H1 (cell line): ENCODE results near the gene P2RX2. TPM values are rescaled to one million over a fixed set of nuclear protein-coding genes. Genes with fewer than 3 reads are reported as not detected.

Experiments used
- CTCF ChIA-PET: fragments of 300-600 bp; sonication (Branson Sonifier 250); formaldehyde crosslinking; loops from one replicate; lab custom pipeline; 2021; ENCODE audit not compliant: partially characterized antibody; lab: Charles Lee
- POLR2A ChIA-PET: fragments of 300-600 bp; sonication (Branson Sonifier 250); formaldehyde crosslinking; loops from one replicate; lab custom pipeline; 2021; ENCODE audit warnings: inconsistent platforms; ENCODE audit not compliant: partially characterized antibody; lab: Charles Lee
- DNase-seq, 2 experiments: peaks; one replicate each; pipeline versions ENCODE4 v3.0.0 to v3.0.0-alpha.2; 2010 to 2022; ENCODE audit warnings: low spot score in 2 of 2, low read depth in 1 of 2, mixed read lengths in 1 of 2
- FAIRE-seq: peaks from 2 replicates; lab custom pipeline; 2011; peaks lifted over from hg19 to GRCh38; lab: Jason Lieb, UNC
- H2AFZ ChIP-seq: 2 replicates; pipeline ENCODE4 v1.8.1; 2012; ENCODE audit warnings: low read length, inconsistent platforms
- H2AK5ac ChIP-seq: 2 replicates; pipeline ENCODE4 v1.6.1; 2013; ENCODE audit warnings: low read depth, low read length
- H2BK120ac ChIP-seq: replicated peaks from 2 replicates; pipeline ENCODE3; 2013; ENCODE audit warnings: low read depth, low read length, inconsistent platforms
- H2BK12ac ChIP-seq: 2 replicates; pipeline ENCODE4 v1.6.1; 2013; ENCODE audit warnings: low read depth, low read length
- H2BK15ac ChIP-seq: 2 replicates; pipeline ENCODE4 v1.6.1; 2013; ENCODE audit warnings: low read length
- H2BK20ac ChIP-seq: 2 replicates; pipeline ENCODE4 v1.6.1; 2013; ENCODE audit warnings: low read length
- H2BK5ac ChIP-seq: 2 replicates; pipeline ENCODE4 v1.6.1; 2013; ENCODE audit warnings: low read depth, low read length
- H3K14ac ChIP-seq: 2 replicates; pipeline ENCODE4 v1.6.1; 2013; ENCODE audit warnings: inconsistent platforms; ENCODE audit not compliant: insufficient read length
- H3K18ac ChIP-seq: 2 replicates; pipeline ENCODE4 v1.6.1; 2013; ENCODE audit warnings: low read length; ENCODE audit errors: extremely low read depth
- H3K23ac ChIP-seq: 2 replicates; pipeline ENCODE4 v1.6.1; 2013; ENCODE audit warnings: inconsistent platforms; ENCODE audit not compliant: insufficient read length
- H3K23me2 ChIP-seq: 2 replicates; pipeline ENCODE4 v1.6.1; 2013; ENCODE audit warnings: low read depth, low read length
- H3K27ac ChIP-seq: 2 replicates; pipeline ENCODE4 v1.6.1; 2011; ENCODE audit warnings: low read depth, low read length, inconsistent platforms
- H3K27me3 ChIP-seq, 4 experiments: replicated peaks in 1 of 4; 1 replicate in 1 of 4; 2 replicates in 3 of 4; pipeline versions ENCODE4 v1.6.1 to v1.8.1; 2011 to 2013; ENCODE audit warnings: low read length in 3 of 4, mild to moderate bottlenecking in 3 of 4, inconsistent platforms in 2 of 4, mixed read lengths in 2 of 4, moderate library complexity in 1 of 4; ENCODE audit not compliant: control insufficient read depth in 3 of 4, insufficient read depth in 3 of 4; ENCODE audit errors: extremely low read depth in 1 of 4
- H3K36me3 ChIP-seq, 4 experiments: 2 replicates each; pipeline versions ENCODE4 v1.6.1 to v1.8.1; 2011 to 2013; ENCODE audit warnings: mild to moderate bottlenecking in 4 of 4, low read length in 3 of 4, moderate library complexity in 2 of 4, control low read depth in 1 of 4, inconsistent platforms in 1 of 4; ENCODE audit not compliant: insufficient read depth in 4 of 4, control insufficient read depth in 2 of 4
- H3K4ac ChIP-seq: replicated peaks from 2 replicates; pipeline ENCODE3; 2013; ENCODE audit warnings: low read length, low read depth, mixed read lengths, inconsistent platforms; ENCODE audit not compliant: insufficient read length
- H3K4me1 ChIP-seq, 4 experiments: replicated peaks in 1 of 4; 1 replicate in 1 of 4; 2 replicates in 3 of 4; pipeline versions ENCODE4 v1.6.1 to v1.8.1; 2011 to 2013; ENCODE audit warnings: low read length in 3 of 4, inconsistent platforms in 2 of 4, mixed read lengths in 1 of 4; ENCODE audit not compliant: insufficient read depth in 4 of 4, control insufficient read depth in 3 of 4
- H3K4me2 ChIP-seq, 2 experiments: 2 replicates each; pipeline versions ENCODE4 v1.6.1 to v1.8.1; 2011 to 2013; ENCODE audit warnings: low read depth in 2 of 2, low read length in 2 of 2, control low read depth in 1 of 2, inconsistent platforms in 1 of 2, mild to moderate bottlenecking in 1 of 2; ENCODE audit not compliant: insufficient read depth in 1 of 2
- H3K4me3 ChIP-seq, 4 experiments: fragments of 200-600, 300-600 bp in 1 of 4; sonication (generic), shearing (Covaris generic), sonication (Bioruptor Twin) in 1 of 4; 2 replicates each; pipeline versions ENCODE4 v1.5.1 to v1.8.1; 2011 to 2016; ENCODE audit warnings: low read length in 4 of 4, low read depth in 3 of 4, control low read depth in 2 of 4, inconsistent platforms in 2 of 4, mild to moderate bottlenecking in 2 of 4, mixed read lengths in 1 of 4, moderate library complexity in 1 of 4; ENCODE audit not compliant: insufficient read depth in 2 of 4; ENCODE audit errors: extremely low read depth in 1 of 4
- H3K56ac ChIP-seq: replicated peaks from 2 replicates; pipeline ENCODE3; 2013; ENCODE audit warnings: low read depth, mild to moderate bottlenecking, mixed read lengths, low read length, inconsistent platforms; ENCODE audit not compliant: insufficient read length
- H3K79me1 ChIP-seq: 2 replicates; pipeline ENCODE4 v1.6.1; 2013; ENCODE audit warnings: low read depth, low read length, control low read depth
- H3K79me2 ChIP-seq, 2 experiments: 2 replicates each; pipeline versions ENCODE4 v1.6.1 to v1.8.1; 2012 to 2013; ENCODE audit warnings: low read length in 2 of 2, mild to moderate bottlenecking in 2 of 2, inconsistent platforms in 1 of 2; ENCODE audit not compliant: insufficient read depth in 2 of 2, control insufficient read depth in 1 of 2
- H3K9ac ChIP-seq, 4 experiments: replicated peaks in 1 of 4; 1 replicate in 1 of 4; 2 replicates in 3 of 4; pipeline versions ENCODE4 v1.6.1 to v1.8.1; 2011 to 2013; ENCODE audit warnings: low read depth in 3 of 4, low read length in 3 of 4, control low read depth in 2 of 4, mild to moderate bottlenecking in 2 of 4, moderate library complexity in 2 of 4, inconsistent platforms in 1 of 4; ENCODE audit errors: extremely low read depth in 1 of 4
- H3K9me3 ChIP-seq, 2 experiments: 2 replicates each; pipeline versions ENCODE4 v1.6.1 to v1.8.1; 2012 to 2013; ENCODE audit warnings: mild to moderate bottlenecking in 2 of 2, moderate library complexity in 2 of 2, control low read depth in 1 of 2, inconsistent platforms in 1 of 2, low read depth in 1 of 2, low read length in 1 of 2, mixed read lengths in 1 of 2; ENCODE audit not compliant: insufficient read depth in 2 of 2
- H4K20me1 ChIP-seq, 2 experiments: replicated peaks in 1 of 2; 2 replicates each; pipeline versions ENCODE3 to v1.8.1; 2011 to 2013; ENCODE audit warnings: inconsistent platforms in 2 of 2, low read length in 2 of 2, mild to moderate bottlenecking in 1 of 2; ENCODE audit not compliant: insufficient read depth in 2 of 2, control insufficient read depth in 1 of 2
- H4K5ac ChIP-seq: 2 replicates; pipeline ENCODE4 v1.6.1; 2013; ENCODE audit warnings: low read length, low read depth, mixed read lengths, inconsistent platforms; ENCODE audit not compliant: insufficient read length
- H4K8ac ChIP-seq: 2 replicates; pipeline ENCODE4 v1.8.0; 2013; ENCODE audit warnings: mild to moderate bottlenecking, moderate library complexity, low read length, inconsistent platforms; ENCODE audit not compliant: insufficient read depth; ENCODE audit errors: extremely low read depth
- H4K91ac ChIP-seq: replicated peaks from 2 replicates; pipeline ENCODE3; 2013; ENCODE audit warnings: low read length, mixed read lengths, inconsistent platforms; ENCODE audit not compliant: insufficient read length
- HDAC2 ChIP-seq, 2 experiments: fragments of 300-600 bp in 1 of 2; sonication (generic) in 1 of 2; IDR thresholded peaks; 2 replicates each; pipeline ENCODE4 v1.6.1; 2011 to 2012; ENCODE audit warnings: low read depth in 2 of 2, low read length in 2 of 2, mild to moderate bottlenecking in 2 of 2, moderate library complexity in 2 of 2, borderline replicate concordance in 1 of 2, inconsistent platforms in 1 of 2
- TAF1 ChIP-seq: IDR thresholded peaks from 2 replicates; pipeline ENCODE4 v1.6.1; 2011; ENCODE audit warnings: mild to moderate bottlenecking, low read depth, low read length
- WGBS, 2 experiments: shearing (Covaris generic) in 1 of 2; methylation state at CpG; one replicate each; pipeline versions ENCODE4 v1.1.6 to v1.1.7; 2013 to 2015; ENCODE audit warnings: low lambda C conversion rate in 2 of 2, mixed read lengths in 2 of 2, inconsistent platforms in 1 of 2, low coverage in 1 of 2, missing lambda C conversion rate in 1 of 2; ENCODE audit not compliant: insufficient replicate concordance in 2 of 2, insufficient coverage in 1 of 2, insufficient read length in 1 of 2; ENCODE audit errors: extremely low coverage in 1 of 2, missing lambda C conversion rate in 1 of 2; 5-methylcytosine and 5-hydroxymethylcytosine counted together
- polyA plus RNA-seq, 7 experiments: library from polyadenylated mRNA; depleted of rRNA in 3 of 7; stranded (reverse) in 5 of 7; unstranded in 2 of 7; fragments of >200 nt in 5 of 7; fragments of 200-250 nt in 2 of 7; gene quantifications; 1 replicate in 5 of 7; 2 replicates in 1 of 7; 4 replicates in 1 of 7; pipeline versions ENCODE4 v1.2.1 to v1.2.3, GENCODE V29; 2011 to 2013; ENCODE audit warnings: missing spikeins in 2 of 7, mixed read lengths in 2 of 7
- total RNA-seq: library from RNA; stranded (reverse); fragmentation: NEBNext Ultra II Directional; extraction: Animal tissue kit (Norgen Biotek cat#: 25700); gene quantifications from 2 replicates; pipeline ENCODE4 v1.2.1, GENCODE V29; 2021

P2RX2 gene
- total and polyA plus RNA-seq, 2 of the 8 experiments (the other 6 are each of a cell fraction or from before 2014, with no cell fraction given): 0.84 to 2.2 TPM

- Histone ChIP-seq H3K23me2 (peaks cover 4% of the 10 kb centered on the region; the same call in 1 of the 2 replicates), H2AFZ (no peak overlapping the region), H3K18ac (no peak overlapping the region), H3K4ac (no peak overlapping the region), H3K9ac (no peak overlapping the region), H2BK15ac (no peak overlapping the region), H3K23ac (no peak overlapping the region), H2BK20ac (no peak overlapping the region), H4K91ac (no peak overlapping the region), H2BK5ac (no peak overlapping the region), H3K36me3 (no peaks in the 10 kb centered on the region), H2BK12ac (no peak overlapping the region), H4K8ac (no peak overlapping the region), H3K4me2 (no peak overlapping the region), H3K14ac (no peak overlapping the region), H3K9me3 (peaks cover 0 to 7% of the 10 kb centered on the region in 2 experiments; a peak in 1 of 4 replicates), H3K4me3 (no peak overlapping the region), H4K20me1 (peaks cover 0 to 6% of the 10 kb centered on the region in 2 experiments), H3K56ac (no peak overlapping the region), H3K27me3 (peaks cover 25 to 60% (median 58%) of the 10 kb centered on the region in 4 experiments), H4K5ac (no peak overlapping the region), H3K27ac (no peak overlapping the region), H2BK120ac (no peak overlapping the region), H3K4me1 (no peaks in the 10 kb centered on the region), H3K79me1 (no peaks in the 10 kb centered on the region), H2AK5ac (no peak overlapping the region), H3K79me2 (no peaks in the 10 kb centered on the region)
- POLR2A ChIA-PET: interaction anchor here (1.1 to 3.3 kb wide), 3 partner anchors 11 to 33 kb away, joined by 3 to 20 read pairs (median 6); no protein-coding TSS in a partner anchor
- CTCF ChIA-PET: interaction anchor here (0.6 to 2.1 kb wide), 5 partner anchors 9 to 179 kb away, joined by 3 to 8 read pairs (median 3); no protein-coding TSS in a partner anchor
- DNase-seq (peak in 1 of 2 experiments; percentile 77), FAIRE-seq (peak; percentile 79)
- TF ChIP-seq TAF1: peak; percentile 48; the same call in 1 of the 2 replicates
- no peak for TF ChIP-seq HDAC2 (IDR thresholded peaks at IDR 0.05; ENCODE audit: borderline replicate concordance in 1 of 2, low read depth in 2 of 2, low read length in 2 of 2)
- WGBS, 2 experiments: 38% methylated on average over 11 of the region's 11 CpGs; no CpG with 5 or more reads in 1 of the 2 experiments
These were observed 24.6 kb upstream of the P2RX2 start for GRCh38 chr12:132593938-132594358.
